Panc1 (cell line): ENCODE measurements around the gene PIK3IP1. TPM values are rescaled to one million over a fixed set of nuclear protein-coding genes. Genes with fewer than 3 reads are reported as not detected.

Experiments used
- ATAC-seq: fragments of 200-7000 bp; cut with Tn5 transposase; 2 replicates; pipeline ENCODE4 v1.9.1; 2020; ENCODE audit warnings: mild to moderate bottlenecking, moderate library complexity
- BruUV-seq: library from RNA; stranded (reverse); fragments of 400-500 nt; replicated peaks from 2 replicates; lab custom pipeline; 2021; lab: Mats Ljungman, UMichigan
- CTCF ChIA-PET: fragments of 300-600 bp; sonication (Branson Sonifier 250); formaldehyde crosslinking; loops from one replicate; lab custom pipeline; 2022; ENCODE audit warnings: antibody characterized with exemption; lab: Charles Lee
- POLR2A ChIA-PET: fragments of 300-600 bp; sonication (Branson Sonifier 250); formaldehyde crosslinking; loops from one replicate; lab custom pipeline; 2022; ENCODE audit warnings: antibody characterized with exemption; lab: Charles Lee
- DNase-seq: peaks from one replicate; pipeline ENCODE4 v3.0.0-alpha.2; 2010; ENCODE audit warnings: low read depth, low spot score
- H3K27ac ChIP-seq: 2 replicates; pipeline ENCODE4 v1.5.1; 2011; ENCODE audit warnings: mild to moderate bottlenecking, low read length, inconsistent platforms
- H3K27me3 ChIP-seq: fragments of 200-500 bp; sonication (Bioruptor generic); 2 replicates; pipeline ENCODE4 v1.6.0; 2014; ENCODE audit warnings: low read length, inconsistent platforms; ENCODE audit not compliant: control insufficient read depth, insufficient read depth
- H3K36me3 ChIP-seq: fragments of 200-500 bp; sonication (Bioruptor generic); 2 replicates; pipeline ENCODE4 v1.5.1; 2014; ENCODE audit warnings: inconsistent platforms, mild to moderate bottlenecking, low read length, moderate library complexity; ENCODE audit not compliant: control insufficient read depth, insufficient read depth
- H3K4me1 ChIP-seq: 2 replicates; pipeline ENCODE4 v1.5.1; 2011; ENCODE audit warnings: inconsistent platforms, mild to moderate bottlenecking, low read length, moderate library complexity; ENCODE audit not compliant: control insufficient read depth, insufficient read depth
- H3K4me3 ChIP-seq, 2 experiments: 2 replicates each; pipeline ENCODE4 v1.5.1; 2011 to 2012; ENCODE audit warnings: low read depth in 2 of 2, low read length in 2 of 2, mild to moderate bottlenecking in 2 of 2, inconsistent platforms in 1 of 2, moderate library complexity in 1 of 2
- H3K9me3 ChIP-seq: fragments of 200-500 bp; sonication (Bioruptor generic); 2 replicates; pipeline ENCODE4 v1.5.1; 2014; ENCODE audit warnings: low read depth, mild to moderate bottlenecking, inconsistent platforms, low read length, moderate library complexity; ENCODE audit not compliant: control insufficient read depth, insufficient read depth
- POLR2AphosphoS5 ChIP-seq: IDR thresholded peaks from 2 replicates; pipeline ENCODE4 v1.6.1; 2012; ENCODE audit warnings: mild to moderate bottlenecking, low read depth, low read length, moderate library complexity
- SIN3A ChIP-seq: IDR thresholded peaks from 2 replicates; pipeline ENCODE4 v1.6.1; 2012; ENCODE audit warnings: low read depth, mild to moderate bottlenecking, low read length, moderate library complexity, borderline replicate concordance; ENCODE audit not compliant: insufficient read depth
- TCF7L2 ChIP-seq: IDR thresholded peaks from 2 replicates; pipeline ENCODE4 v1.6.1; 2011; ENCODE audit warnings: mild to moderate bottlenecking, low read depth, low read length, inconsistent platforms
- in situ Hi-C: cut with HindIII; loops from 2 replicates; pipeline ENCODE4 v1.10.0; 2016; ENCODE audit warnings: low sequenced_read_pairs, low pct_unique_long_range_greater_than_20kb
- intact Hi-C: fragments of 100-400 bp; cut with micrococcal nuclease; formaldehyde crosslinking; loops from one replicate; pipeline ENCODE4 v1.10.0; 2022; ENCODE audit not compliant: unreplicated experiment
- total RNA-seq: library from RNA; stranded (reverse); gene quantifications from one replicate; pipeline ENCODE4 v1.2.1, GENCODE V29; 2021; ENCODE audit not compliant: unreplicated experiment
- TF ChIP-seq, protein P1 (sequence below), 2 experiments: IDR thresholded peaks; 2 replicates each; pipeline ENCODE4 v1.6.1; 2011 to 2012; ENCODE audit warnings: low read depth in 2 of 2, control low read depth in 1 of 2, low read length in 1 of 2, mild to moderate bottlenecking in 1 of 2, moderate library complexity in 1 of 2; ENCODE audit not compliant: insufficient read depth in 1 of 2
- TF ChIP-seq, protein P2 (sequence below): fragments of 450-650 bp; IDR thresholded peaks from 2 replicates; pipeline ENCODE4 v1.5.1; 2017; ENCODE audit warnings: mild to moderate bottlenecking

The PIK3IP1 gene
- total RNA-seq, 1 experiment from 2014 or later = 3.6 TPM

DNA sequence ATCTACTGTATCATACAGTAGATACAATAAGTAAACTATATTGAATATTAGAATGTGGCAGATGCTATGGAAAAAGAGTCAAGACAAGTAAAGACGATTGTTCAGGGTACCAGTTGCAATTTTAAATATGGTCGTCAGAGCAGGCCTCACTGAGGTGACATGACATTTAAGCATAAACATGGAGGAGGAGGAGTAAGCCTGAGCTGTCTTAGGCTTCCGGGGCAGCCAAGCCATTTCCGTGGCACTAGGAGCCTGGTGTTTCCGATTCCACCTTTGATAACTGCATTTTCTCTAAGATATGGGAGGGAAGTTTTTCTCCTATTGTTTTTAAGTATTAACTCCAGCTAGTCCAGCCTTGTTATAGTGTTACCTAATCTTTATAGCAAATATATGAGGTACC lies 14.5 kb downstream of the PIK3IP1 start:
- Histone ChIP-seq H3K4me3 (no peak overlapping the region), H3K27me3 (no peaks in the 10 kb centered on the region), H3K36me3 (no peaks in the 10 kb centered on the region), H3K9me3 (no peaks in the 10 kb centered on the region), H3K4me1 (no peaks in the 10 kb centered on the region), H3K27ac (no peak overlapping the region)
- BruUV-seq = no TSS peak
- in situ Hi-C loops (no loop called here), intact Hi-C loops (no loop called here)
- TF ChIP-seq, protein P1, sequence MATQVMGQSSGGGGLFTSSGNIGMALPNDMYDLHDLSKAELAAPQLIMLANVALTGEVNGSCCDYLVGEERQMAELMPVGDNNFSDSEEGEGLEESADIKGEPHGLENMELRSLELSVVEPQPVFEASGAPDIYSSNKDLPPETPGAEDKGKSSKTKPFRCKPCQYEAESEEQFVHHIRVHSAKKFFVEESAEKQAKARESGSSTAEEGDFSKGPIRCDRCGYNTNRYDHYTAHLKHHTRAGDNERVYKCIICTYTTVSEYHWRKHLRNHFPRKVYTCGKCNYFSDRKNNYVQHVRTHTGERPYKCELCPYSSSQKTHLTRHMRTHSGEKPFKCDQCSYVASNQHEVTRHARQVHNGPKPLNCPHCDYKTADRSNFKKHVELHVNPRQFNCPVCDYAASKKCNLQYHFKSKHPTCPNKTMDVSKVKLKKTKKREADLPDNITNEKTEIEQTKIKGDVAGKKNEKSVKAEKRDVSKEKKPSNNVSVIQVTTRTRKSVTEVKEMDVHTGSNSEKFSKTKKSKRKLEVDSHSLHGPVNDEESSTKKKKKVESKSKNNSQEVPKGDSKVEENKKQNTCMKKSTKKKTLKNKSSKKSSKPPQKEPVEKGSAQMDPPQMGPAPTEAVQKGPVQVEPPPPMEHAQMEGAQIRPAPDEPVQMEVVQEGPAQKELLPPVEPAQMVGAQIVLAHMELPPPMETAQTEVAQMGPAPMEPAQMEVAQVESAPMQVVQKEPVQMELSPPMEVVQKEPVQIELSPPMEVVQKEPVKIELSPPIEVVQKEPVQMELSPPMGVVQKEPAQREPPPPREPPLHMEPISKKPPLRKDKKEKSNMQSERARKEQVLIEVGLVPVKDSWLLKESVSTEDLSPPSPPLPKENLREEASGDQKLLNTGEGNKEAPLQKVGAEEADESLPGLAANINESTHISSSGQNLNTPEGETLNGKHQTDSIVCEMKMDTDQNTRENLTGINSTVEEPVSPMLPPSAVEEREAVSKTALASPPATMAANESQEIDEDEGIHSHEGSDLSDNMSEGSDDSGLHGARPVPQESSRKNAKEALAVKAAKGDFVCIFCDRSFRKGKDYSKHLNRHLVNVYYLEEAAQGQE (IDR thresholded peaks at IDR 0.05; ENCODE audit: insufficient read depth in 1 of 2, low read depth in 2 of 2, low read length in 1 of 2) = no peak
- TF ChIP-seq SIN3A (no peak), POLR2AphosphoS5 (no peak), TCF7L2 (no peak)
- TF ChIP-seq, protein P2, sequence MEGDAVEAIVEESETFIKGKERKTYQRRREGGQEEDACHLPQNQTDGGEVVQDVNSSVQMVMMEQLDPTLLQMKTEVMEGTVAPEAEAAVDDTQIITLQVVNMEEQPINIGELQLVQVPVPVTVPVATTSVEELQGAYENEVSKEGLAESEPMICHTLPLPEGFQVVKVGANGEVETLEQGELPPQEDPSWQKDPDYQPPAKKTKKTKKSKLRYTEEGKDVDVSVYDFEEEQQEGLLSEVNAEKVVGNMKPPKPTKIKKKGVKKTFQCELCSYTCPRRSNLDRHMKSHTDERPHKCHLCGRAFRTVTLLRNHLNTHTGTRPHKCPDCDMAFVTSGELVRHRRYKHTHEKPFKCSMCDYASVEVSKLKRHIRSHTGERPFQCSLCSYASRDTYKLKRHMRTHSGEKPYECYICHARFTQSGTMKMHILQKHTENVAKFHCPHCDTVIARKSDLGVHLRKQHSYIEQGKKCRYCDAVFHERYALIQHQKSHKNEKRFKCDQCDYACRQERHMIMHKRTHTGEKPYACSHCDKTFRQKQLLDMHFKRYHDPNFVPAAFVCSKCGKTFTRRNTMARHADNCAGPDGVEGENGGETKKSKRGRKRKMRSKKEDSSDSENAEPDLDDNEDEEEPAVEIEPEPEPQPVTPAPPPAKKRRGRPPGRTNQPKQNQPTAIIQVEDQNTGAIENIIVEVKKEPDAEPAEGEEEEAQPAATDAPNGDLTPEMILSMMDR = no peak
- ChIA-PET CTCF (interaction anchor here (0.5 kb wide), 1 partner anchor 118 kb away, joined by 3 read pairs; the partner anchor contains the start of gene RNF185), POLR2A (no interaction called here)
- ATAC-seq = no peak
- DNase-seq = no peak

DNA sequence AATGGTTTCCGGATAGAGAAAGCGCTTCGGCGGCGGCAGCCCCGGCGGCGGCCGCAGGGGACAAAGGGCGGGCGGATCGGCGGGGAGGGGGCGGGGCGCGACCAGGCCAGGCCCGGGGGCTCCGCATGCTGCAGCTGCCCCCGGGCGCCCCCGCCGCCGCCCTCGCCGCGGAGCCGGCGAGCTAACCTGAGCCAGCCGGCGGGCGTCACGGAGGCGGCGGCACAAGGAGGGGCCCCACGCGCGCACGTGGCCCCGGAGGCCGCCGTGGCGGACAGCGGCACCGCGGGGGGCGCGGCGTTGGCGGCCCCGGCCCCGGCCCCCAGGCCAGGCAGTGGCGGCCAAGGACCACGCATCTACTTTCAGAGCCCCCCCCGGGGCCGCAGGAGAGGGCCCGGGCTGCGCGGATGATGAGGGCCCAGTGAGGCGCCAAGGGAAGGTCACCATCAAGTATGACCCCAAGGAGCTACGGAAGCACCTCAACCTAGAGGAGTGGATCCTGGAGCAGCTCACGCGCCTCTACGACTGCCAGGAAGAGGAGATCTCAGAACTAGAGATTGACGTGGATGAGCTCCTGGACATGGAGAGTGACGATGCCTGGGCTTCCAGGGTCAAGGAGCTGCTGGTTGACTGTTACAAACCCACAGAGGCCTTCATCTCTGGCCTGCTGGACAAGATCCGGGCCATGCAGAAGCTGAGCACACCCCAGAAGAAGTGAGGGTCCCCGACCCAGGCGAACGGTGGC lies 15.7 kb downstream of the PIK3IP1 start:
- DNase-seq (no peak), ATAC-seq (no peak)
- POLR2A ChIA-PET = no interaction called here
- no peak overlapping the region for H3K4me3 ChIP-seq
- no TSS peak for BruUV-seq
- no peaks in the 10 kb centered on the region for H3K27me3 ChIP-seq
- no peaks in the 10 kb centered on the region for H3K9me3 ChIP-seq
- no peak for TF ChIP-seq POLR2AphosphoS5
- no peak for TF ChIP-seq TCF7L2
- TF ChIP-seq, protein P2 = no peak
- no peak for TF ChIP-seq SIN3A
- TF ChIP-seq, protein P1 (IDR thresholded peaks at IDR 0.05; ENCODE audit: insufficient read depth in 1 of 2, low read depth in 2 of 2, low read length in 1 of 2) = no peak
- CTCF ChIA-PET = no interaction called here
- in situ Hi-C loops = no loop called here
- H3K36me3 ChIP-seq = no peaks in the 10 kb centered on the region
- no peak overlapping the region for H3K27ac ChIP-seq
- H3K4me1 ChIP-seq = no peaks in the 10 kb centered on the region
- intact Hi-C loops = no loop called here
